NCI-H1417 treated with DMSO at 0.1 percent for 48 hours (cell line): ENCODE results near the gene VAV2.

ENCODE experiments used
- DNase-seq: peaks from one replicate; lab custom pipeline; 2025; lab: John Stamatoyannopoulos, UW

VAV2 gene

DNA sequence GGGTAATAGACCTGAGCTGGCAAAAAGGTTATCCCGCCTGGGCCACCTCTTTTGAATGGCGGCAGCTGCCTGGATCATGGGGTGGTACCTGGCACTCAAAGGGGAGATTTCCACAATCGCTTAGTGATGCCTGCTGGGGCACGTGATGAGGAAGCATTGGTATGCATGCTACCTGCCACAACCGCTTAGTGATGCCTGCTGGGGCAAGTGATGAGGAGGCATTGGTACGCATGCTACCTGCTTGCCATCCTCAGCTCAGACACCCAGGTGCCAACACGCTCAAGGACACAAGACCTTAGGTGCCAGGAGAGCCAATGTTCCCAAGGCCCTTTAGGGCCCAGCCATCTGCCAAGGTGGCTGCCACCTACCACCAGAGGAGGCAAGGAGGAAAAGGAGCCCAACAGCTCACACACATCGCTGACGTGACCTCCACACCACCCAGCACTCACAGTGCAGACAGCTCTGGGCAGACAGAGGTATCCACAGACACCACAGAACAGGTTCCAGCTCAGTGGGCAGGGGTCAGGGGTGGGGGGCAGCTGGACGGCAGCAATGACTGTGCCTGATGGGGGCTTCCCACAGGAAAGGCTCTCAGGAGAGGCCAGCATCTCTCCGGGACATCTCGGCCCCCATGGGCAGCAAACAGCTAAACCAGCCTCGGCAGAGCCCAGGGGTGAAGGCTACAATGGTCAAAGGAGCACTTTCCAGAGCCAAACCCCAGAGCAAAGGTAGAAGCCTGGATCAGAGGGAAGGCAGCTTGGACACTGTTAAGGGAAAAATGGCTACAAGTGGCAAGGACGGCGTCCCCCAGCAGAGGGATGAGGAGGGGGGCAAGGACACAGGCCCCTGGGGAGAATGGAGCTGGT, 210.9 kb downstream of the VAV2 start:
- no peak for DNase-seq

DNA sequence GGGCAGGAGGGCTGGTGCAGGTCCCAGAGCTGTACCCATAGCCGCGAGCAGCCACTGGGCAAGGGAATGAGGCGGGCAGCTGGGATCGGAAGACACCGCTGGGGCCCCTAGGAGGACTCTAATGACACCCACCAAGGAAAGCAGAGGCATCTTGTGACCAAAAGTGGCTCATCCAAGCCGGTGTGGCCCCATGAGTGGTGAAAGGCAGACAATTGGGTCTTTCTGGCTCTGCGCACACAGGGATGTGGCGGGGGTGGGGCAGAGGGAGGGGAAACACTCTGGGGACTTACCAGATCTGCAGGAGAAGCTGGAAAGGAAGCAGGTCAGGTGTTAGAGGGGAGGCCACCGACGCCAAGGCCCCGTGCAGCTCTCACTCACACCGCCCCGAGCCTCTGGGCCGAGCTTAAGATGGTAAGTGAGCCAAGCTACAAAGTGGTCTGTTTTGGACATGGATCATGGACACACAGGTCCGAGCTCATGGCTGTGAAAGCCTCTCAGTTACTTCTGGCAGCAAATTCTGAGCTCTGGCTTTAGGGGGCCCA, 211.6 kb downstream of the VAV2 start:
- DNase-seq = no peak

DNA sequence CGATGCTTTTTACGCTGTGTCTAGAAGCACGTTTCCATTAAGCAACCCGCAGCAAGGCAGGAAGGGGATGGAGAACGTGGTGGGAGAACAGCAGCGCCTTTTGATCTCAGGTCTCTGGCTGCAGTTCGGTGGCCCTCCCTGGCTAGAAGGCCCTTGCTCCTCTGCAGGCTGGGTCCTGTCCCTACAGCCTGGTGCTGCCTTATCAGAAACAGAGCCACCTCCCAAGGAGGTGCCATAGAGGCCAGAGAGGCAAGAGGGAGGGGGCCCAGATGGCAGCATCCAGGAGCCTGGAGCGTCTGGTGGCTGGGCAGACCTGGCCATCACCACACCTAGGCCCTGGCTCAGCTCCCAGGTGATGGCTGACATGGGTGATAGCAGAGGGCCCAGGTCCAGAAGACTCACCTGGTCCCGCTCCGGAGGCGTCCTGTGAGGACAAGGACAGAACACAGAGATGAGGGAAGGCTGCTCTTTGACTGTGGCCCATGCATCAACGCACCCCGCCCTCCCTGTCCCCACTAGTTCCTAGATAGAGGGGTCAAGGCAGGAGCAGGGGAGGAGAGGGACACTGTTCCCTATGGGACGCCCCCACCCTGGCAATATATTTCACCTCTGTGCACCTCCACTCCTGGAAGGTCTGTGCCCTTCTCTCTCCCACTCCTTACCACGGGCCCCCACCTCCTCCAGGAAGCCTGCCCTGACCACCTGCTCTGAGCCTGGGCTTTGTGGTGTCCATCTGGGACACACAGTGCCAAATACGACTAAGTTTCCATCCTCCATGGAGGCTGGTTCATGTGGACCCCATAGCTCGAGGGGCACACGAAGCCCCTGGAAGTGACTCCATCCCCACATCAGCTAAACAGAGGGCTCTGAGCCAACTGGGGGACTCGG, 212.4 kb downstream of the VAV2 start:
- no peak for DNase-seq

DNA sequence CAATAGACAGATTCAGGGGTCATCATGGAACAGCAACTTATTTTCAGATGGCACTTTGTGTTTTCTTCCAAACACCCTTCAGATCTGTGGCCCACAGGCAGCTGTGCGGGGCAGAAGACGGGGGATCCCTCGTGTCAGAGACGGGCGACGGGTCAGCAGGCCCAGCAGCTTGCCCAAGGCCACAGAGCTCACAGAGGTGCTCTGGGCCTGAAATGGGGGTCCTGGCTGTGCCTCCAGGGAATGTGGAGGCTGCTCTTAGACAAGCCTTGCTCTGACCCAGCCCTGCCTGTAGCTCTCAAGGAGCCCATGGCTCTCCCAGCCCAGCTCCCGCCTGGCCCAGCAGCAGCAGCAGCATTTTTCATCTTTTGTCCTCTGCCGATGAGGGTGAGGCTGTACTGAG, 213.0 kb downstream of the VAV2 start:
- no peak for DNase-seq

DNA sequence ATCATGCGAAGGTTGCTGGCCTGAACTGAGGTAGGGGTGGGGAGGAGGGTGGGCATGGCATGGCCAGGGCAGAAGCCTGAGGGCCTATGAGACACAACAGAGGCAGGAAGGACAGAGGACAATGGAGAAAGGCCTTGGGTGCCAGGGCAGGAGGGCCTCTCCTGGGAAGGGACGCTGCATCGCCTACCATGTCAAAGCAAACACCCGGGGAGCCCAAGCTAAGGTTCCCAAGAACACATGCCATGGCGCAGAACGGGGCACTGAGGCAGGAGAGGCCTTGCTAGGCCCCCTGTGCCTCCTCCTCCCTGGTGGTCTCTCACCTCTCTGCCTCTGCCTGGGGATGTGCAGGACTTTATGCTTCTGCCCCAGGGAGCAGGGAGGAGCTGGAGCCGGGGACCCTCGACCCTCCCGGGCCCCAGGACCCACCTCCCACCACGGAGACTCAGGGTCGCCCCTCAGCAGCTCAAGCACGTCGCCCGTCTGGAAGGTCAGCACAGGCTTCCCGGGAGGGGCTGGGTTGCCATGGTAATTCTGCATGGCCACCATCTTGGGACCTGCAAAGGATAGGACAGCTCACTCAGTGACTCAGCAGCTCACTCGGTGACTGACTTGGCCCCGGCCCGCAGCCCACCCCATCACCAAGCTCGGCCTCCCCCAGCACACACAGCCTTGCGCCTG, 213.6 kb downstream of the VAV2 start:
- DNase-seq = no peak

DNA sequence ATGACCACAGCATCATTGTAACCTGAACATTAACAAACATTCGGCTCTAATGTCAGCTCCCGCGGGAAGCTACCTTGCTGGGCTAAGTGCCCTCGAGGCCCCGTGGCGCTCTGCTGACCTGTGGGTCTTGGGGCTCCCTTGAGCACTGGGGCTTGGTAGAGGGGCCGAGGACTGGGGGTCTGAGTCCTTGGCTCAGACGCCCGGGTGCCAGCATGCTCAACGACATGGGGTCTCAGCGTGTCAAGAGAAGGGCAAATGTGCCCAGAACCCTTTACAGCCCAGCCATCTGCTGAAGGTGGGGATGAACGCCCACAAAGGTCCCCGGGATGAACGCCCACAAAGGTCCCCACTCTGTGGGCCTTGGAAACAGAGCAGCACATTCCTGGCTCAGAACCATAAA, 214.3 kb downstream of the VAV2 start:
- DNase-seq = no peak

DNA sequence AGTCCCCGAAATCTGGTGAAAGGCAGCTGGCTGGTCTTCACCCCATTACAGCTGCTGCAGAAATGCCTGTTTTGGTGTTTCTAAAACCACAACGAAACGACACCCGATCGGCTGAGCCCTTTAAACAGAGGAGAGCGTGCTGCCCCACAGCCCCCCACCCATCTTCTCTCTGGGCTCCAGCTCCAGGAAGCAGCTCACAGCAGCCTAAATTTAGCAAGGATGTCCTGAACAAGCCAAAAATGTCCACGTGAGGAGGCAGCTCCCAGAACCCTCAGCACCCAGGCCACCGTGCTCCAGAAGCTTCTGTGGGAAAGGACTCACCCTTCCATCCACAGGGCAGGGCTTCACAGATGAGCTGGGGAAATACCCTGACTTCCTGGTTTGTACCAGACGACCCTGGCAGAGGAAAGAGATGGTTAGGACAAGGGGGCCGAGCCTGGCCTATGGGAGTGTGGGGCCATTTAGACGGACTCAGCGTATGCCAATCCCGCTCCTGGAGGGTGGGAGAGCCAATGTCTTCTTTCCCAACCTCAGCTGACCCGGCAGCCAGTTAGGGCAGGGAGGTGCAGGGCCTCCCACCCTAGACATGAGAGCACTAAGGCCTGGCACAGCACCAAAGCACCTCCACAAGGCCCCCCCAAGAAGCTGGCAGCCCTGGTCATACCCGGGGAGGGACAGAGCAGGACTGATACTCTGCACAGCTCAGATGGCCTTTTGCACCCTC, 214.9 kb downstream of the VAV2 start:
- DNase-seq = no peak

DNA sequence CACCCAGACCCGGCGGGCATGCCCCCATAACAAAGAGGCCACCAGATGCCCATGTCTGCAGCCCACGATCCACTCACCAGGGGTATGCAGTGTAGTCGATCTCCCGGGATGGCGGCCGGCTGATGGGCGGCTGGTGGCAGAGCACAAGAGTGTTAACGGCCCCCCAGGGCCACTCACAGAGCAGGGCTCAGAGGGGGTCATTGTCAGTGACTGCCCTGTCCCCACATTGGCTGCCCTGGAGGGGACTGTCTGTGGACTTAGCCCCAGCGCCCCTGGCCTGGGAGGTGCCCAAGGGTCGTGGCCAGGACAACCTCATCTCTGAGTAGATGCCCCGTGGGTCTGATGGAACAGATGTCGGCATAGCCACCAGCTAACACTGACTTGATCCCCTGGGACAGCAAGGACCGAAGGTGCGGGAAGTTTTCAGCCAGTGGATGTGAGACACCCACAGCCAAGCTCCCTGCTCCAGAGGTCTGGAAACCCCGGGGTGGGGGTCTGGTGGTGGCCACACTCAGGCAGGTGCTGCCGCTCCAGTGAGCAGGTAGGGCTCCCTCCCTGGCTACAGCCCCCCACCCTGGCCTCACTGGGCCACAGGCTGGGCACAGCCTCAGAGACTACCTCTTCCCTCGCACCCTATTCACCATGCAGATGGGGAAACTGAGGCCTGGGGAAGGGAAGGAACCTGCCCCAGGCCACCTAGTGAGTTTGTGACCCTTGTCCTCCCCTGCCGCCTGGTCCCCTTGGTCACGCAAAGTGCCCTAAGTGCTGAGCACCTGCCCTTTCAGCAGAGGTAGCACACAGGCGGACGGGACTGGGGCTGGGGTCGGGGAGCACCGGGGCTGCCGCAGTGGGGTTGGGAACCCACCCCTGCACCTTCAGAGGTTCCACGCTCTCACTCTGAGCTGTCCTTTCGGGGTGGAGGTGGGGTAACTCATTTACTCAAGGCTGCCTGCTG, 215.9 kb downstream of the VAV2 start:
- no peak for DNase-seq

DNA sequence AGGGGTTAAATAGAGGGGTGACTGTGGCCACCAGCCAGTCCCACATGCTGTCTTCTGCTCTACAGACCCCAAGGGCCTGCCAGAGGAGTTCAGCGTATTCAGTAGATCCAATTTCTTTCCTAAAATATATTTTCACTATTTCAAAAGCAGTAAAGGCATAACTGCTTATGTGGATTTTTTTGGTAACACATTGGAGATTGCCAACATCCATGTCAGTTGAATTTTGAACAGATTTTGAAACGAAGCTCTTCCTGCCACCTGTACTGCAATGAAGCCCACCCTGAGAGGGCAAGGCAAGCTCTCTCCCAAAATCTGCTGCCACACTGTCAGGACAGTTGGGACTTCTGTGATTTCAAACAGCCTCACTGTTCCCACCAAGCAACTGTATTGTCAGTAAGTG, 216.8 kb downstream of the VAV2 start:
- no peak for DNase-seq

DNA sequence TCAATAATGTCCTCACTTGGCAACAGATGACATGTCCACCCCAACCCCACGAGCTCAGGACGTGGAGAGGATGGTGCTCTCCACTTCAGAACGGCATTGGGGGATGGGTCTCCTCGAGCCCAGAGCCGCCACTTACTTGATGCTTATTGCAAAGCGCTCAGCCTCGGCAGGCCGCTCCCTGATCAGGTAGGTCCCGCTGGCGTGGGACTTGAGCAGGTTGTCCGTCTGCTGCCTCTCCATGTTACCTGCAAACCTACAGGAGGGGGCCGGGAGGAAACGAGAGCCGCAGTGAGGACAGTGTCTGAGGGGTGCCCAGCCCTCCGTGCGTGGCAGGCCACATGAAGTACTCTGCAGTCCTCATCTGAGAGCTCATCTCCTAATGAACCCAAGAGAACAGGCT, 217.3 kb downstream of the VAV2 start:
- DNase-seq = no peak

DNA sequence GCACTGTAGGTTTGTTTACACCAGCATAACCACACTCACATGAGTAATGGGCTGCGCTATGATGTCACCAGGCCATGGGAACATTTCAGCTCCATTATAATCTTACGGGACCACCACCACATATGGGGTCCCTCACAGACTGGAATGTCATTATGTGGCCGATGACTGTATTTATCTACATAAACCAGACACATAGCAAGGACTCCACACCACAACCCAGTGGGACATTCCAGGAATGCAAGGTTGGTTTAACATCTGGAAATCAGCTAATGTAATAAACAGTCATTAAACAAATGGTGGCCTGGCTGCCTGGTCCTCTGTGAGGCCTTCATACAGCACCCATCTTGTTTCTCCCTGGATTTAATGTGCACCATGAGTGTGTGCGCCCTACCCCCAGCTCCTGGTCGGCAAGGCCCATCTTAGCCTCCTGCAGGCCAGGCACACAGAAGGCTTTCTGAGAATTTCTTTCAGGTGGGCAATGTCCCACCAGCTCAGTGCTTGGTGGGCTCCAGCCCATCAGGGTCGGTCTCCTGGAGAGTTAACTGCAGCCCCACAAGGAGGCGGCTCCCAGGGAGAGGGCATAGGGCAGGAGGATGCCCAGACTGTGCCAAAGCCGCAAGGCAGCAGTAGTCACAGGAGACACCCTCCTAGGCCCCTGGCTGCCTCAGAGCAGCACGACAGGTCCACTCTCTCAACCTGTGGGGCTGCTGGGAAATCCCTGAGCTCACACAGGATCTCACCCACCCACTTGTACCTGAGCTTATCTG, 218.1 kb downstream of the VAV2 start:
- no peak for DNase-seq

DNA sequence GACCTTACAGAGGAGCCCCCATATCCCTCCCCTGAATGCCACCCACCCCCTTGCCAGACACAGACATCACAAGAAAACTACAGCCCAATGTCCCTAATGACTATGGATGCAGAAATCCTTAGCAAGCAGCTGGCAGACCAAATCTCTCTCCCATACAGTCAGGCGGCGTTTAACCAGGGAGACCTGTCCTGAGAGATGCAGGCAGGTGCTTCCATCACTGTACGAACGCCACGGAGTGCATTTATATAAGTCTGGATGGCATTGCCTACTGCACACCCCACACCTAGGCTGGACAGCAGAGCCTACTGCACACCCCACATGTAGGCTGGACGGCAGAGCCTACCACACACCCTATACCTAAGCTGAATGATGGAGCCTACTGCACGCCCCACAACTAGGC, 219.5 kb downstream of the VAV2 start:
- DNase-seq = no peak

DNA sequence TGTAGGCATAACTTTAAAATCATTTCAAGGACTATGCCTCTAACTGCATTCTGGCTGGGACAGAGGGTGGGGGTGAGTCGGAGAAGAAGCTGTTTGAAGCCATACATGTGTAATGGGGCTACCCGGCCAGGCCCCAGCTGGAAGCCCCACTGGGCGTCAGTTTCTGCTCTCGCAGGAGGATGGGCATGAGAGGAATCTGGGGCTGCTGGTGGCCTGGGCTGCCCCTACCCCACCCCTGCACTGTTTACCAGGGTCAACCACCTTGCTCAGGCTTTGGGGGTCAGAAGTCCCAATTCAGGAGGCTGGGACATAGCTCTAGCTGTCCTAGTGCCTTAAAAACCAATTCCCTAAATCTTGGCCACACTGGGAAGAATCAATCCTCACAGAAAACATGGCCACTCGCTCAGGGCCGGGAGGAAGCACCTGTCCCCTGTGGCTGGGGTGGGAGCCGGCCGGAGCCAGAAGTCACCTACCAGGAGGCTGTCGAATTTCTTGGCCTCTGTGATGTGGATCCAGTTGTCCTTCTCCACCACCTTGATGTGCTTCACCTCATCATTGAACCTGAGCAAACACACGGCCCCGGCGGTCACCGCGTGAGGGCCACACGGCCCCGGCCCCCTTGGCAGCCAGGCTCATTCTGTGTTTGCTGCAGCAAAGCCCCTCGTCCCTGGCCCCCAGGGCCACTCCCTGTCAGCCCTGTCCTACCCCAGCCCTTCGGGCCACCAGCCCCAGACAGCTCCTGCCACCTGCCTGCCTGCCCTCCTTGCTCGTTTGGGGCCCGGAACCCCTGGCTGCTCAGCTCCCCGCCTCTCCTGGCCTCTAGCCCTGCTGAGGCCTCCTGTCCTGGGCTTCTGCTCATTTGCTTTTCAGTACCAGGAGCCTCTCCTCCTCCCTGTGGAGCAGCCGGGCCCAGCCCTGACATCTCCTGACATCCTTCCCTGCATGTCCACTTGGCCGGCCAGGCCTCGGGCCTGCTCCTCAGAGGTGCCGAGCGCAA, 220.3 kb downstream of the VAV2 start:
- DNase-seq = no peak

DNA sequence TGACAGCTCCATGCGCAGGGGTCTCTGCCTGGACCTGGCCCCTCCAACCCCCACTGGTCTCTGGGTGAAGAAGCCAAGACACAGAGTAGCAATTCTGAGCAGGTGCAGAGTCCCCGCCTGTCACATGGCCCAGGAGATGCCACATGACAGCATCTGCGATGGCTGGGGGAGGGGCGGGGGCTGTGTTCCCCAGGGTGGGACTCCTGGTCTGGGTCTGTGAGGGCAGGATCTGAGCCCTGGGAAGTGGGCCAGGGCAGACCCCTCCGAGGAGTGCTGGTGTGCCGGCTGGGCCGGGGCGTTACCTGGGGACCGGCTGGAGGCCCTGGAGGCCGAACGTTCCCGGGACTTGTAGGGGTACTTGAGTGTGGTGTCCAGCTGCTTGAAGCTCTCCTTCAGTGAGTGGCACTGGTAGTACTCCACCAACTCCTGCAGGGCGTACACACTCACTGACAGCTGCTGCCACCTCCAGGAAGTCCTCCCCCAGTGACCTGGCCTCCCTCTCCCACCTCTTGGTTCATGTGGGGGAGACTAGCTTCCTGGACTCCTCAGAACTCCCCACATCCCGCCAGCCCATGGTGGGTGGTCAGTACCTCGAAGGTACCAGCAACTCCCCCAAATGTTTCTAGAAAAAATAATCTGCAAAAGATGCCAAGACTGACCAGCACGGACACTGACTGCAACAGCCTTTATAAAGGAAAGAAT, 221.9 kb downstream of the VAV2 start:
- no peak for DNase-seq

DNA sequence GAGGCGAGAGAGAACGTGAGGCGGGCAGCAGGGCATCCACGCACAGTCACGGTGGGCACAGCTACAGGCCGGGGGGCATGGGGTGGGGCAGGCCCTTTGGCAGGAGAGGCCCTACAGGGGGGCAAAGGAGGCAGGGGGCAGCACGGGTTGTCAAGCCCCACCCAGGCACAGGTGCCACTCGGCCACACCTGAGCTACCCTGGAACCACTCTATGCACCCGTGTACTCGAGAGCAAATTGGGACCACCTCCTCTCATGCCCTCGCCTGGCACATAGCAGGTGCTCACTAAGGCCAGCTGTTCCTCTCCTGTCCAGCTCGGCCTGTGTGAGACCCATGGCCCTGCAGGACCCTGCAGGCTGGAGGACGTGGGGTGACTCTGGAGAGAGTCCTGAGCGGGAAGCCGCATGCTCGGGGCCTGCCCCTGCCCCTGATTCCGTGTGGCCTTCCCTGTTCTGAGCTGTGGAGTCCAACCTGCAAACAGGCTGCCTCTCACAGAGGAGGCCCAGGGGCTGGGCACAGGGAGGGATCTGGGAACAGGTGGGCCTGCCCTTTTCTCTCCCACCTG, 222.5 kb downstream of the VAV2 start:
- DNase-seq = no peak

DNA sequence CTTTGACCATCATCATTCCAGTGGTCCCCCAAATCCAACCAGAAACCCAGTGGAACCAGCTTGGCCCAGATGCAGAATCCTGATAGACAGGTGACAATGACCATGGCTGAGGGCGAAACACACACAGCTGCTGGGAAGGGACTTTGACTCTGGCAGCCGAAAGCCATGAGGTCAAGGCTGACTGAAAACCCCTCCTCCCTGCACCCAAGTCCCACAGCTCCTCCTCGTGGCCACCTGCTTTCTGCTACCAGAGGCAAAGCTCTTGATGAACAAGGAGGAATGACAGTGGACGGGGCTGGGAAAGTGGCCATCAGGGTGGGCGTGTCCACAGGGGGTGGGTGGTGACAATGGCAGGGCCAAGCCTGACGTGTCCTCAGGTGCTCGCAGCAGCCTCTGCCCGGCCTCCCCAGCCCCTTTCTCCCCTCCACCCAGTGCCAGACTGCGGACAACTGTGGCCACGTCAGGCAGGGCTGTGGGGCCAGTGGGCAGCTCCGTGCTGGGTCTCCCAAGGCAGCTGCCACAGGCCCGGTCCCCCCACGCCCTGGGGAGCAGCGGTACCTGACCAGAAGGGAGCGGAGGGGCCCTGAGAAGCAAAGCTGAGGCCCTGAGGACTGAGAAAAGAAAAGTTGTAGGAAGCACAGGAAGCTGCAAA, 223.1 kb downstream of the VAV2 start:
- DNase-seq = no peak

DNA sequence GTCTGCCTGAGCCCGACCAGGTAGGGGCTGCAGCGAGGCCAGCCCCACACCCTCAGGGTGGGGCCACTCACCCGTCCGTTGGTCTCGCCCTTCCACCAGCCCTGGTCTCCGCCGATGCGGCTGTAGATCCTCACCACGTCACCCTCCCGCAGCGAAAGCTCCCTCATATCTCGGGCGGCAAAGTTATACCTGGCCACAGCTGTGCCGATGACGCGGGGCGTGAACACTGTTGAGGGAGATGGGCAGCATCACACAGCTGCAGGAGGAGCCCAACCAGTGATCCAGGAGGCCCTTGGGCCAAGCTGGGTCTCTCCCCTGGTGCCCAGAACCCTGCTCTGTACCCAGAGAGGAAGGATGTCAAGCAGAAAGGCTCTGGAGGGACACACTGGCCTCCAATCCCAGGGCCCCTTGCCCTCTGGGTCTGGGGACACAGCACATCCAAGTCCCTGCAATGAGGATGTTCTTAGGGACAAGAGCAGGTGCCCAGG, 223.7 kb downstream of the VAV2 start:
- no peak for DNase-seq
